HFF-Myc (cell line): ENCODE results near the gene CLINT1.

ENCODE experiments used
- DNase-seq: peaks from one replicate; pipeline ENCODE4 v3.0.0-alpha.2; 2011; ENCODE audit warnings: low read depth; ENCODE audit errors: extremely low read depth
- H3K4me3 ChIP-seq: replicated peaks from 2 replicates; pipeline ENCODE4 v1.5.1; 2011; ENCODE audit warnings: low read depth, mild to moderate bottlenecking, control low read depth, low read length
- CTCF ChIP-seq: IDR thresholded peaks from 2 replicates; pipeline ENCODE4 v1.5.1; 2012; ENCODE audit warnings: mild to moderate bottlenecking, low read depth, low read length, control low read depth; ENCODE audit errors: missing control alignments

Gene CLINT1

GRCh38 chr5:157812086-157812485 lies 46.9 kb downstream of the CLINT1 start:
- TF ChIP-seq CTCF = no peak
- H3K4me3 ChIP-seq = no peak overlapping the region
- no peak for DNase-seq

GRCh38 chr5:157808043-157808442 lies 50.9 kb downstream of the CLINT1 start:
- DNase-seq = no peak
- TF ChIP-seq CTCF = no peak
- H3K4me3 ChIP-seq = no peak overlapping the region

- no peak overlapping the region for H3K4me3 ChIP-seq
- no peak for DNase-seq
- no peak for TF ChIP-seq CTCF
Observed at GRCh38 chr5:157802736-157803135, 56.2 kb downstream of the CLINT1 start.

GRCh38 chr5:157800137-157800536 lies 58.8 kb downstream of the CLINT1 start:
- no peak for DNase-seq
- no peak for TF ChIP-seq CTCF
- H3K4me3 ChIP-seq = no peak overlapping the region

GRCh38 chr5:157799578-157799977 lies 59.4 kb downstream of the CLINT1 start:
- TF ChIP-seq CTCF = no peak
- DNase-seq = no peak
- H3K4me3 ChIP-seq = no peak overlapping the region

- TF ChIP-seq CTCF = no peak
- H3K4me3 ChIP-seq = no peak overlapping the region
- no peak for DNase-seq
Observed at GRCh38 chr5:157793301-157793700, 65.6 kb downstream of the CLINT1 start.

GRCh38 chr5:157785801-157786200 lies 73.1 kb downstream of the CLINT1 start:
- TF ChIP-seq CTCF = no peak
- DNase-seq = no peak
- no peak overlapping the region for H3K4me3 ChIP-seq
